ENCODE measurements around the gene MYO15A.

DNA sequence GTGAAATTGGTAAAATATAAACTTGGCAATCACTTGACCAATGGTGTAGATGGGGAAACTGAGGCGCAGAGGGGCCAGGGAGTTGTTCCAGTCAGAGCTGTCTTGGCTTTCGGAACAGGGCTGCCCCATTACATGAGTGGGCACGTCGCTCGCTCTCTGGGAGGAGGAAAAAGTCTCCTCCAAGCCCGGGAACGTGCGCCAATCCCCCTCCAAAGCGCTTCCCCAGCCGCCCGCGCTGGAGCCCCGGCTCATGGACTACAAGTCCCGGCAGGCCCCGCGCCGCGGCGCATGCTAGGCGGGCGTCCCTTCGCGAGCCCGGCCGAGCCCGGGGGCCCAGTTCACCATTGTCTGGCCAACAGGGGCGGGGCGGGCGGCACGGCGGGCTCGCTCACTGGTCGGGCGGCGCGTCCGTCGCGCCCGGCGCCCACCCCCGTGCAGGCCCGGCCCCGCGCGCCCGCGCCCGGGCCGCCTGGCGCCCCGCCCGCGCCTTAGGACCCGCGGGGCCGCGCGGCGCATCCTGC, 116.6 kb downstream of the MYO15A start, which contains the start of gene LLGL1:
- TF ChIP-seq, protein P1, sequence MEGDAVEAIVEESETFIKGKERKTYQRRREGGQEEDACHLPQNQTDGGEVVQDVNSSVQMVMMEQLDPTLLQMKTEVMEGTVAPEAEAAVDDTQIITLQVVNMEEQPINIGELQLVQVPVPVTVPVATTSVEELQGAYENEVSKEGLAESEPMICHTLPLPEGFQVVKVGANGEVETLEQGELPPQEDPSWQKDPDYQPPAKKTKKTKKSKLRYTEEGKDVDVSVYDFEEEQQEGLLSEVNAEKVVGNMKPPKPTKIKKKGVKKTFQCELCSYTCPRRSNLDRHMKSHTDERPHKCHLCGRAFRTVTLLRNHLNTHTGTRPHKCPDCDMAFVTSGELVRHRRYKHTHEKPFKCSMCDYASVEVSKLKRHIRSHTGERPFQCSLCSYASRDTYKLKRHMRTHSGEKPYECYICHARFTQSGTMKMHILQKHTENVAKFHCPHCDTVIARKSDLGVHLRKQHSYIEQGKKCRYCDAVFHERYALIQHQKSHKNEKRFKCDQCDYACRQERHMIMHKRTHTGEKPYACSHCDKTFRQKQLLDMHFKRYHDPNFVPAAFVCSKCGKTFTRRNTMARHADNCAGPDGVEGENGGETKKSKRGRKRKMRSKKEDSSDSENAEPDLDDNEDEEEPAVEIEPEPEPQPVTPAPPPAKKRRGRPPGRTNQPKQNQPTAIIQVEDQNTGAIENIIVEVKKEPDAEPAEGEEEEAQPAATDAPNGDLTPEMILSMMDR (conservative IDR thresholded peaks at IDR 0.05): no peak
- no peak for TF ChIP-seq EZH2 (IDR thresholded peaks at IDR 0.05; ENCODE audit: low read depth)

Data from PC-9 (cell line).